B cell (primary cell): ENCODE measurements around the gene FAM107B.

ENCODE experiments used
- EZH2 ChIP-seq: IDR thresholded peaks from 2 replicates; pipeline ENCODE4 v1.6.1; 2012; ENCODE audit warnings: borderline replicate concordance, low read depth, mild to moderate bottlenecking, moderate library complexity, low read length; ENCODE audit not compliant: insufficient read depth, poor library complexity, severe bottlenecking
- TF ChIP-seq, protein P1 (sequence below): fragments of 200-600 bp; IDR thresholded peaks from one replicate; pipeline ENCODE4 v1.8.0; 2022; ENCODE audit warnings: antibody characterized with exemption, mild to moderate bottlenecking

GRCh38 chr10:14586901-14587300 is 187.8 kb downstream of the FAM107B start:
- TF ChIP-seq, protein P1, sequence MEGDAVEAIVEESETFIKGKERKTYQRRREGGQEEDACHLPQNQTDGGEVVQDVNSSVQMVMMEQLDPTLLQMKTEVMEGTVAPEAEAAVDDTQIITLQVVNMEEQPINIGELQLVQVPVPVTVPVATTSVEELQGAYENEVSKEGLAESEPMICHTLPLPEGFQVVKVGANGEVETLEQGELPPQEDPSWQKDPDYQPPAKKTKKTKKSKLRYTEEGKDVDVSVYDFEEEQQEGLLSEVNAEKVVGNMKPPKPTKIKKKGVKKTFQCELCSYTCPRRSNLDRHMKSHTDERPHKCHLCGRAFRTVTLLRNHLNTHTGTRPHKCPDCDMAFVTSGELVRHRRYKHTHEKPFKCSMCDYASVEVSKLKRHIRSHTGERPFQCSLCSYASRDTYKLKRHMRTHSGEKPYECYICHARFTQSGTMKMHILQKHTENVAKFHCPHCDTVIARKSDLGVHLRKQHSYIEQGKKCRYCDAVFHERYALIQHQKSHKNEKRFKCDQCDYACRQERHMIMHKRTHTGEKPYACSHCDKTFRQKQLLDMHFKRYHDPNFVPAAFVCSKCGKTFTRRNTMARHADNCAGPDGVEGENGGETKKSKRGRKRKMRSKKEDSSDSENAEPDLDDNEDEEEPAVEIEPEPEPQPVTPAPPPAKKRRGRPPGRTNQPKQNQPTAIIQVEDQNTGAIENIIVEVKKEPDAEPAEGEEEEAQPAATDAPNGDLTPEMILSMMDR: no peak
- no peak for TF ChIP-seq EZH2
